HepG2 (cell line): ENCODE data around the gene PLAA. TPM values are rescaled to one million over a fixed set of nuclear protein-coding genes. Genes with fewer than 3 reads are reported as not detected.
A peak's percentile ranks its signal among the peaks of the same experiment; 100 is the strongest.

Source experiments
- ATF7 ChIP-seq, 2 experiments: fragments of 450-650 bp in 1 of 2; sonication (generic) in 1 of 2; formaldehyde crosslinking in 1 of 2; IDR thresholded peaks; 2 replicates each; pipeline versions ENCODE4 v1.4.0 to v1.6.1; 2016 to 2020; ENCODE audit warnings: antibody characterized with exemption in 1 of 2, mild to moderate bottlenecking in 1 of 2, missing genetic modification reagents in 1 of 2
- DNMT3B ChIP-seq: conservative IDR thresholded peaks from 2 replicates; pipeline ENCODE4 v1.6.1; 2016; ENCODE audit warnings: missing biosample characterization, control low read depth
- ELF4 ChIP-seq: sonication (generic); formaldehyde crosslinking; IDR thresholded peaks from 2 replicates; pipeline ENCODE4 v1.5.0; 2020; ENCODE audit warnings: missing genetic modification reagents, mild to moderate bottlenecking, moderate library complexity, borderline replicate concordance
- GABPA ChIP-seq, 2 experiments: IDR thresholded peaks; 2 replicates each; pipeline ENCODE4 v1.6.1; 2011 to 2016; ENCODE audit warnings: low read depth in 2 of 2, low read length in 1 of 2, missing biosample characterization in 1 of 2, missing genetic modification characterization in 1 of 2
- SRSF1 ChIP-seq: fragments of 200-400 bp; formaldehyde crosslinking; optimal IDR thresholded peaks from 2 replicates; pipeline ENCODE3; 2017; ENCODE audit warnings: mild to moderate bottlenecking, low read depth, low read length, moderate library complexity
- TEAD3 ChIP-seq: optimal IDR thresholded peaks from 2 replicates; pipeline ENCODE3; 2016; ENCODE audit warnings: borderline replicate concordance
- TOPORS ChIP-seq: sonication (generic); formaldehyde crosslinking; IDR thresholded peaks from 2 replicates; pipeline ENCODE4 v1.8.0; 2023; ENCODE audit warnings: mild to moderate bottlenecking, missing genetic modification reagents
- YEATS2 ChIP-seq: sonication (generic); formaldehyde crosslinking; IDR thresholded peaks from 2 replicates; pipeline ENCODE4 v1.4.0; 2020; ENCODE audit warnings: missing genetic modification reagents, borderline replicate concordance
- ZBTB3 ChIP-seq: sonication (generic); formaldehyde crosslinking; IDR thresholded peaks from 2 replicates; pipeline ENCODE4 v1.4.0; 2020; ENCODE audit warnings: low read depth, mild to moderate bottlenecking, moderate library complexity, missing genetic modification reagents, borderline replicate concordance
- ZNF251 ChIP-seq: sonication (generic); formaldehyde crosslinking; IDR thresholded peaks from 2 replicates; pipeline ENCODE4 v1.9.0; 2021; ENCODE audit warnings: mild to moderate bottlenecking, missing genetic modification reagents
- ZNF260 ChIP-seq: sonication (generic); formaldehyde crosslinking; IDR thresholded peaks from 2 replicates; pipeline ENCODE4 v1.4.0; 2020; ENCODE audit warnings: missing genetic modification reagents, low read depth, mild to moderate bottlenecking, borderline replicate concordance
- ZNF383 ChIP-seq: sonication (generic); formaldehyde crosslinking; IDR thresholded peaks from 2 replicates; pipeline ENCODE4 v1.4.0; 2020; ENCODE audit warnings: missing genetic modification reagents, mild to moderate bottlenecking, borderline replicate concordance
- ZNF766 ChIP-seq: sonication (generic); formaldehyde crosslinking; IDR thresholded peaks from 2 replicates; pipeline ENCODE4 v1.5.0; 2020; ENCODE audit warnings: missing genetic modification reagents, borderline replicate concordance
- polyA plus RNA-seq, 8 experiments: library from polyadenylated mRNA; depleted of rRNA in 3 of 8; stranded (reverse) in 7 of 8; unstranded in 1 of 8; fragments of >200 nt; fragmentation: Illumina TruSeq in 4 of 8; extraction: Trizol in 4 of 8; gene quantifications; 2 replicates each; pipeline versions ENCODE4 v1.2.1 to v1.2.3, GENCODE V29; 2011 to 2016; ENCODE audit warnings: low read depth in 4 of 8, missing spikeins in 1 of 8, mixed read lengths in 1 of 8; ENCODE audit not compliant: insufficient read depth in 1 of 8
- total RNA-seq, 5 experiments: library from RNA; depleted of rRNA; stranded (reverse); fragments of >200 nt; fragmentation: Illumina TruSeq; extraction: Trizol; gene quantifications; 2 replicates each; pipeline ENCODE4 v1.2.3, GENCODE V29; 2016; ENCODE audit warnings: low read depth in 1 of 5
- TF ChIP-seq, protein P1 (sequence below): IDR thresholded peaks from 2 replicates; pipeline ENCODE4 v1.4.0; 2020; ENCODE audit warnings: mild to moderate bottlenecking, missing genetic modification reagents
- TF ChIP-seq, protein P2 (sequence below): IDR thresholded peaks from 2 replicates; pipeline ENCODE4 v1.6.1; 2012; ENCODE audit warnings: low read length, improper control_type of control experiment
- TF ChIP-seq, protein P3 (sequence below): sonication (generic); formaldehyde crosslinking; IDR thresholded peaks from 2 replicates; pipeline ENCODE4 v1.5.1; 2020; ENCODE audit warnings: mild to moderate bottlenecking, moderate library complexity, missing genetic modification reagents
- TF ChIP-seq, protein P4 (sequence below): sonication (generic); formaldehyde crosslinking; IDR thresholded peaks from 2 replicates; pipeline ENCODE4 v1.8.0; 2022; ENCODE audit warnings: missing genetic modification reagents, mild to moderate bottlenecking, inconsistent platforms, borderline replicate concordance

The PLAA gene
- total and polyA plus RNA-seq, 2 of the 13 experiments (the other 11 are each of a cell fraction or from before 2014, with no cell fraction given) = 5.8 to 22.9 TPM

DNA sequence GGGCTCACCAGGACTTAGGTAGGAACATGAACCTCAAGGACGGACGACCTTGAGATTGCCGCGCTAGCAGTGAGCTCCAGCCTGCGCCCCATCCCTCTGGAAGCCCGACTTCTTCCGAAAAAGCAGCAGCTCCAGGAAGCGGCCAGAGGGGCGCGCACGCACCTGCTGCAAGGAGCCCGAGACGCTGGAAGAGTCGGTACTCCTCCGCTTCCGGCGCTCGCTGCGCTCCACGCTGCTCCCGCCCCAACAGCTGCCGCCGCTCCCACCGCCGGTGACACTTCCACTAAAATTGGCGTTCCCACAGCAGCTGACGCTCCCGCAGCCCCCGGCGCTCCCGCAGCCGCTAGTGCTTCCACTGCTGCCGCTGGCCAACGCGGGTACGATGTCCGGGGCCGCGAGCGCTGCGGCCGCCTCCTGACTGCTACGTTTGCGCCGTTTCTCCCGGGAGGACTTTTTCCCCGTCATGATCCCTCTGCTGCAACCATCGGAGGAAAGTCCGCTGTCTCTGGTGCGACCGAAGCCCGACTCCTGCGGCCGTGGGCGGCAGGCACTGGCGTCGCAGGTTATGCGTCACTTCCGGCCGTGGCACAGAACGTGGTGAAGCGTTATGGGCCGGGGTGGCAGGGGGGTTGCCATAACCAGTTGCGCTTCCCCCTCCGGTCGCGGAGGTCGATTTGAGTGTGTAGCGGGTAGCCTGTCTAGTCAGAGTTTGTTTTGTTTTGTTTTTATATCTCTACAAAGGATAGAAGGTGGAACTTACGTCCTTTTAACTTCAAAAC lies 54.6 kb downstream of the PLAA start, which contains the start of gene CAAP1 (continued):
- TF ChIP-seq ZNF260 (CRISPR knock-in tag) (no peak), TEAD3 (CRISPR knock-in tag) (peak; percentile 46), TOPORS (CRISPR knock-in tag) (peak; percentile 56; the same call in 1 of the 2 replicates), ATF7 (IDR thresholded peaks at IDR 0.05) (no peak), ATF7 (CRISPR knock-in tag; IDR thresholded peaks at IDR 0.05) (0 out of 2 replicates have a peak, but pooled peaks have one; percentile 54), ZNF766 (CRISPR knock-in tag) (0 out of 2 replicates have a peak, but pooled peaks have one; percentile 38), SRSF1 (peak; percentile 78), DNMT3B (CRISPR knock-in tag) (0 out of 2 replicates have a peak, but pooled peaks have one; percentile 4), GABPA (IDR thresholded peaks at IDR 0.05; ENCODE audit: low read depth, low read length) (peak; percentile 90), GABPA (CRISPR knock-in tag; IDR thresholded peaks at IDR 0.05; ENCODE audit: low read depth) (peak; percentile 98), YEATS2 (CRISPR knock-in tag) (peak; percentile 95), ZBTB3 (peak; percentile 69; the same call in 1 of the 2 replicates), ELF4 (CRISPR knock-in tag) (peak; percentile 95), ZNF251 (CRISPR knock-in tag) (no peak), ZNF383 (CRISPR knock-in tag) (no peak)
- TF ChIP-seq, protein P1, sequence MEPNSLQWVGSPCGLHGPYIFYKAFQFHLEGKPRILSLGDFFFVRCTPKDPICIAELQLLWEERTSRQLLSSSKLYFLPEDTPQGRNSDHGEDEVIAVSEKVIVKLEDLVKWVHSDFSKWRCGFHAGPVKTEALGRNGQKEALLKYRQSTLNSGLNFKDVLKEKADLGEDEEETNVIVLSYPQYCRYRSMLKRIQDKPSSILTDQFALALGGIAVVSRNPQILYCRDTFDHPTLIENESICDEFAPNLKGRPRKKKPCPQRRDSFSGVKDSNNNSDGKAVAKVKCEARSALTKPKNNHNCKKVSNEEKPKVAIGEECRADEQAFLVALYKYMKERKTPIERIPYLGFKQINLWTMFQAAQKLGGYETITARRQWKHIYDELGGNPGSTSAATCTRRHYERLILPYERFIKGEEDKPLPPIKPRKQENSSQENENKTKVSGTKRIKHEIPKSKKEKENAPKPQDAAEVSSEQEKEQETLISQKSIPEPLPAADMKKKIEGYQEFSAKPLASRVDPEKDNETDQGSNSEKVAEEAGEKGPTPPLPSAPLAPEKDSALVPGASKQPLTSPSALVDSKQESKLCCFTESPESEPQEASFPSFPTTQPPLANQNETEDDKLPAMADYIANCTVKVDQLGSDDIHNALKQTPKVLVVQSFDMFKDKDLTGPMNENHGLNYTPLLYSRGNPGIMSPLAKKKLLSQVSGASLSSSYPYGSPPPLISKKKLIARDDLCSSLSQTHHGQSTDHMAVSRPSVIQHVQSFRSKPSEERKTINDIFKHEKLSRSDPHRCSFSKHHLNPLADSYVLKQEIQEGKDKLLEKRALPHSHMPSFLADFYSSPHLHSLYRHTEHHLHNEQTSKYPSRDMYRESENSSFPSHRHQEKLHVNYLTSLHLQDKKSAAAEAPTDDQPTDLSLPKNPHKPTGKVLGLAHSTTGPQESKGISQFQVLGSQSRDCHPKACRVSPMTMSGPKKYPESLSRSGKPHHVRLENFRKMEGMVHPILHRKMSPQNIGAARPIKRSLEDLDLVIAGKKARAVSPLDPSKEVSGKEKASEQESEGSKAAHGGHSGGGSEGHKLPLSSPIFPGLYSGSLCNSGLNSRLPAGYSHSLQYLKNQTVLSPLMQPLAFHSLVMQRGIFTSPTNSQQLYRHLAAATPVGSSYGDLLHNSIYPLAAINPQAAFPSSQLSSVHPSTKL = peak; percentile 72; the same call in 1 of the 2 replicates
- TF ChIP-seq, protein P2, sequence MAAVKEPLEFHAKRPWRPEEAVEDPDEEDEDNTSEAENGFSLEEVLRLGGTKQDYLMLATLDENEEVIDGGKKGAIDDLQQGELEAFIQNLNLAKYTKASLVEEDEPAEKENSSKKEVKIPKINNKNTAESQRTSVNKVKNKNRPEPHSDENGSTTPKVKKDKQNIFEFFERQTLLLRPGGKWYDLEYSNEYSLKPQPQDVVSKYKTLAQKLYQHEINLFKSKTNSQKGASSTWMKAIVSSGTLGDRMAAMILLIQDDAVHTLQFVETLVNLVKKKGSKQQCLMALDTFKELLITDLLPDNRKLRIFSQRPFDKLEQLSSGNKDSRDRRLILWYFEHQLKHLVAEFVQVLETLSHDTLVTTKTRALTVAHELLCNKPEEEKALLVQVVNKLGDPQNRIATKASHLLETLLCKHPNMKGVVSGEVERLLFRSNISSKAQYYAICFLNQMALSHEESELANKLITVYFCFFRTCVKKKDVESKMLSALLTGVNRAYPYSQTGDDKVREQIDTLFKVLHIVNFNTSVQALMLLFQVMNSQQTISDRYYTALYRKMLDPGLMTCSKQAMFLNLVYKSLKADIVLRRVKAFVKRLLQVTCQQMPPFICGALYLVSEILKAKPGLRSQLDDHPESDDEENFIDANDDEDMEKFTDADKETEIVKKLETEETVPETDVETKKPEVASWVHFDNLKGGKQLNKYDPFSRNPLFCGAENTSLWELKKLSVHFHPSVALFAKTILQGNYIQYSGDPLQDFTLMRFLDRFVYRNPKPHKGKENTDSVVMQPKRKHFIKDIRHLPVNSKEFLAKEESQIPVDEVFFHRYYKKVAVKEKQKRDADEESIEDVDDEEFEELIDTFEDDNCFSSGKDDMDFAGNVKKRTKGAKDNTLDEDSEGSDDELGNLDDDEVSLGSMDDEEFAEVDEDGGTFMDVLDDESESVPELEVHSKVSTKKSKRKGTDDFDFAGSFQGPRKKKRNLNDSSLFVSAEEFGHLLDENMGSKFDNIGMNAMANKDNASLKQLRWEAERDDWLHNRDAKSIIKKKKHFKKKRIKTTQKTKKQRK = no peak
- TF ChIP-seq, protein P3, sequence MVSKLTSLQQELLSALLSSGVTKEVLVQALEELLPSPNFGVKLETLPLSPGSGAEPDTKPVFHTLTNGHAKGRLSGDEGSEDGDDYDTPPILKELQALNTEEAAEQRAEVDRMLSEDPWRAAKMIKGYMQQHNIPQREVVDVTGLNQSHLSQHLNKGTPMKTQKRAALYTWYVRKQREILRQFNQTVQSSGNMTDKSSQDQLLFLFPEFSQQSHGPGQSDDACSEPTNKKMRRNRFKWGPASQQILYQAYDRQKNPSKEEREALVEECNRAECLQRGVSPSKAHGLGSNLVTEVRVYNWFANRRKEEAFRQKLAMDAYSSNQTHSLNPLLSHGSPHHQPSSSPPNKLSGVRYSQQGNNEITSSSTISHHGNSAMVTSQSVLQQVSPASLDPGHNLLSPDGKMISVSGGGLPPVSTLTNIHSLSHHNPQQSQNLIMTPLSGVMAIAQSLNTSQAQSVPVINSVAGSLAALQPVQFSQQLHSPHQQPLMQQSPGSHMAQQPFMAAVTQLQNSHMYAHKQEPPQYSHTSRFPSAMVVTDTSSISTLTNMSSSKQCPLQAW (CRISPR knock-in tag) = peak; percentile 89; the same call in 1 of the 2 replicates
- TF ChIP-seq, protein P4, sequence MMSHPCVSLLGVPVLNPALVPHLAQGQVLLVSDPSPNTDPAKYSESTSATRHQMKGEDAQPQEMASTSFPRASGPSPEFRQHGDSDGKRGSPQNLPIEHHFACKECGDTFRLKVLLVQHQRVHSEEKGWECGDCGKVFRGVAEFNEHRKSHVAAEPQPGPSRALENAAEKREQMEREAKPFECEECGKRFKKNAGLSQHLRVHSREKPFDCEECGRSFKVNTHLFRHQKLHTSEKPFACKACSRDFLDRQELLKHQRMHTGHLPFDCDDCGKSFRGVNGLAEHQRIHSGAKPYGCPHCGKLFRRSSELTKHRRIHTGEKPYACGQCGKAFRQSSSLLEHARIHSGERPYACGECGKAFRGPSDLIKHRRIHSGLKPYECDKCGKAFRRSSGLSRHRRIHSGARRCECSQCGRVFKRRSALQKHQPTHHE (CRISPR knock-in tag) = peak; percentile 38; the same call in 1 of the 2 replicates
